ENCODE data around the gene TTC21A. TPM values are rescaled to one million over a fixed set of nuclear protein-coding genes. Genes with fewer than 3 reads are reported as not detected.
A peak's percentile ranks its signal among the peaks of the same experiment; 100 is the strongest.

TTC21A gene
- total RNA-seq, 1 donor from 2014 or later: 9.8 TPM

GRCh38 chr3:39118931-39119660, 11.6 kb downstream of the TTC21A start:
- no peak for DNase-seq (ENCODE audit: extremely low spot score, unreplicated experiment)
- TF ChIP-seq, protein P1, sequence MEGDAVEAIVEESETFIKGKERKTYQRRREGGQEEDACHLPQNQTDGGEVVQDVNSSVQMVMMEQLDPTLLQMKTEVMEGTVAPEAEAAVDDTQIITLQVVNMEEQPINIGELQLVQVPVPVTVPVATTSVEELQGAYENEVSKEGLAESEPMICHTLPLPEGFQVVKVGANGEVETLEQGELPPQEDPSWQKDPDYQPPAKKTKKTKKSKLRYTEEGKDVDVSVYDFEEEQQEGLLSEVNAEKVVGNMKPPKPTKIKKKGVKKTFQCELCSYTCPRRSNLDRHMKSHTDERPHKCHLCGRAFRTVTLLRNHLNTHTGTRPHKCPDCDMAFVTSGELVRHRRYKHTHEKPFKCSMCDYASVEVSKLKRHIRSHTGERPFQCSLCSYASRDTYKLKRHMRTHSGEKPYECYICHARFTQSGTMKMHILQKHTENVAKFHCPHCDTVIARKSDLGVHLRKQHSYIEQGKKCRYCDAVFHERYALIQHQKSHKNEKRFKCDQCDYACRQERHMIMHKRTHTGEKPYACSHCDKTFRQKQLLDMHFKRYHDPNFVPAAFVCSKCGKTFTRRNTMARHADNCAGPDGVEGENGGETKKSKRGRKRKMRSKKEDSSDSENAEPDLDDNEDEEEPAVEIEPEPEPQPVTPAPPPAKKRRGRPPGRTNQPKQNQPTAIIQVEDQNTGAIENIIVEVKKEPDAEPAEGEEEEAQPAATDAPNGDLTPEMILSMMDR (conservative IDR thresholded peaks at IDR 0.05): no peak
- Mint-ChIP-seq H3K36me3 (no peaks in the 10 kb centered on the region), H3K27ac (no peak overlapping the region), H3K4me1 (ENCODE audit: unreplicated experiment) (no peaks in the 10 kb centered on the region), H3K9me3 (no peaks in the 10 kb centered on the region), H3K4me3 (no peak overlapping the region), H3K27me3 (no peaks in the 10 kb centered on the region)

DNA sequence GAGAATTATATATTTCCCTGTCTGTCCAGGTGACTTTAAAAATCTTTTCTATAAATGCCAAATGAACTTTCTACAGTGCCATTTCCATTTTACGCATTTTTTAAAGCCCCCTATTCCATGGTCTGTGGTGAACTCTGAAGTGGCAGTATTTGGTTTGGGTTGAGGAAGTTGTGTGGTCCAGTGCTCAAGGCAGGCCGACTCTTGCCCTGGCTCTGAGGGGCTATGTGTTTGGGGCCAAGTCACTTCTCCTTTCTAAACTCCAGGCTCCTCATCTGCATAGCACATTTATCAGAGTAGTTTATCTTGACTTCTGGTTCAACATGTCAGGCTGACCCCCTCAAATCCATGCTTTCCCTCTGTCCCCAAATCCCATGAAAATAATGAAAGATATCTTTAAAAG, 14.1 kb downstream of the TTC21A start:
- Mint-ChIP-seq H3K4me3 (no peak overlapping the region), H3K27ac (no peak overlapping the region), H3K9me3 (no peaks in the 10 kb centered on the region), H3K36me3 (no peaks in the 10 kb centered on the region), H3K4me1 (ENCODE audit: unreplicated experiment) (peaks cover 8% of the 10 kb centered on the region), H3K27me3 (no peaks in the 10 kb centered on the region)
- TF ChIP-seq, protein P1 (conservative IDR thresholded peaks at IDR 0.05): no peak
- no peak for DNase-seq (ENCODE audit: extremely low spot score, unreplicated experiment)

- no peak for DNase-seq (ENCODE audit: extremely low spot score, unreplicated experiment)
- Mint-ChIP-seq H3K4me3 (no peak overlapping the region), H3K27me3 (no peaks in the 10 kb centered on the region), H3K4me1 (ENCODE audit: unreplicated experiment) (peaks cover 17% of the 10 kb centered on the region), H3K27ac (no peak overlapping the region), H3K36me3 (no peaks in the 10 kb centered on the region), H3K9me3 (no peaks in the 10 kb centered on the region)
- TF ChIP-seq, protein P1 (conservative IDR thresholded peaks at IDR 0.05): no peak
These were observed 15.3 kb downstream of the TTC21A start for GRCh38 chr3:39122813-39123212.

DNA sequence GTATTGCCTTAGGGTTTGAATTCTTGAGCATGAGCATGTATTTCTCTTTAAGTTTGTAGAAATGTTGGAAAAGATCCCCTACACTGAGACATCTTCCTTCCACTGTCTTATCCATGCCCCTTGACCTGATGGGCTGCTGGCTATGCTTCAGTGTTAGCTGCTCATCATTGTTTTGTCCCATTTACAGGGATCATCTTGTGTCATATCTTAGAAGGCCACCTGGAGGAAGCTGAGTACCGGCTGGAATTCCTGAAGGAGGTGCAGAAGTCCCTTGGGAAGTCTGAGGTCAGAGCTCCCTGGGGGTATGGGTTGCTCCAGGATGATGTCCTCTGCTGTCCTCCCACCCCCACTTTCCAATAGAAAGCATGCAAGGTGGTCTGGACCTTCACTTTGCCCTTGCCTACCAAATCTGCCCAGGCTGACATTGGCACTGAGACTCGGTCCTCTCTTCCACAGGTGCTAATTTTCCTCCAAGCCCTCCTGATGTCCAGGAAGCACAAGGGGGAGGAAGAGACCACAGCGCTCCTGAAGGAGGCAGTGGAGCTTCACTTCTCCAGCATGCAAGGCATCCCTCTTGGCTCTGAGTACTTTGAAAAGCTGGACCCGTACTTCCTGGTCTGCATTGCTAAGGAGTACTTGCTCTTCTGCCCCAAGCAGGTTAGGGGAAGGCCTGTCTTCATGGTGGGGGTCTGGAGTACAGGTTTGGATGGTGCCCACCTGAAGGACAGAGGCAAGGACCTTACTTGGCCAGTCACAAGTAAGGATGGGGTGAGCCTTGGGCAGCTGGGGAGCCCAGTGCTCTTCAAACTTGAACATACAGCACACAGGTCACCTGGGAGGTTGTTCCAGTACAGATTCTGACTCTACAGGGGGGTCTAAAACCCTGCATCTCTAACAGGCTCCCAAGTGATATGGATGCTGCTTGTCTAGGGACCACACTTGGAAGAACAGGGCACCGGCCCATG, 17.7 kb downstream of the TTC21A start:
- H3K4me1 Mint-ChIP-seq (ENCODE audit: unreplicated experiment): peaks cover 20% of the 10 kb centered on the region
- TF ChIP-seq, protein P1 (conservative IDR thresholded peaks at IDR 0.05): peak; percentile 27
- H3K9me3 Mint-ChIP-seq: no peaks in the 10 kb centered on the region
- no peaks in the 10 kb centered on the region for H3K36me3 Mint-ChIP-seq
- DNase-seq (ENCODE audit: extremely low spot score, unreplicated experiment): no peak
- H3K27ac Mint-ChIP-seq: peak overlapping the region; percentile 87
- no peaks in the 10 kb centered on the region for H3K27me3 Mint-ChIP-seq
- H3K4me3 Mint-ChIP-seq: peak overlapping the region; percentile 50

DNA sequence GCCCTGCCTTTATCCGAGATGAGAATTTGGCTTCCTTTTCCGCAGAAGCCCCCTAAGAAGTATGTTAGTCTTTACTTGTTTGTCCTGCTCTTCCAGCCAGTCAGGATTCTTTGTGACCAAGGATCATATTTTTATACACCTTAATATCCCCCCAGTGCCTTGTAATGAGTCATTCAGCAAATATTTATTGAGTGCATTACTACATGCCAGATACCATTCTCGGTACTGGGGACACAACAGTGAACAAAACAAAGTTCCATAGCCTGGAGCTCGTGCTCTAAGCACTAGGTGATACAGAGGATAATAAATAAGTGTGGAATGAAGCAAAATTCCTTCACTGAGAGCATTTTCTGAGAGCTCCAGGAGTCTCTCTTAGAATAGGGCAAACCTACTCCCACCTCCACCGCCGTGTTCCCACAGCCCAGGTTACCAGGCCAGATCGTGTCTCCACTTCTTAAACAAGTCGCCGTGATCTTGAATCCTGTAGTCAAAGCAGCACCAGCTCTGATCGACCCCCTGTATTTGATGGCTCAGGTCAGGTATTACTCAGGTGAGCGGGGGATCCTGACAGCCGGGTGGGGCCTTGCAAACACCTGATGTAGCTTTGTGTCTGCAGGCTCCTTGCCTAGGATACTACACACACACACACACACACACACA, 18.5 kb downstream of the TTC21A start:
- TF ChIP-seq, protein P1 (conservative IDR thresholded peaks at IDR 0.05): no peak
- peak overlapping the region; percentile 50 for H3K4me3 Mint-ChIP-seq
- no peaks in the 10 kb centered on the region for H3K27me3 Mint-ChIP-seq
- H3K36me3 Mint-ChIP-seq: no peaks in the 10 kb centered on the region
- H3K4me1 Mint-ChIP-seq (ENCODE audit: unreplicated experiment): peaks cover 26% of the 10 kb centered on the region
- no peak for DNase-seq (ENCODE audit: extremely low spot score, unreplicated experiment)
- H3K9me3 Mint-ChIP-seq: no peaks in the 10 kb centered on the region
- H3K27ac Mint-ChIP-seq: peak overlapping the region; percentile 87
